Hepatocyte (in vitro differentiated cells): ENCODE results near the gene NANS. TPM values are rescaled to one million over a fixed set of nuclear protein-coding genes. Genes with fewer than 3 reads are reported as not detected.
"Not testable (repeated sequence)": the region's sequence is repeated elsewhere in the genome, so short reads cannot be mapped to it uniquely, and the experiment has no call there.

Experiments
- DNase-seq: peaks from one replicate; pipeline ENCODE4 v3.0.0-alpha.2; 2016; ENCODE audit warnings: low spot score
- H2AFZ ChIP-seq: fragments of 200-600 bp; sonication (generic); 2 replicates; pipeline ENCODE4 v1.6.0; 2016; ENCODE audit warnings: antibody characterized with exemption, mild to moderate bottlenecking
- H3K27ac ChIP-seq: fragments of 200-600 bp; sonication (generic); 2 replicates; pipeline ENCODE4 v1.5.1; 2016; ENCODE audit warnings: mild to moderate bottlenecking
- H3K27me3 ChIP-seq: fragments of 200-600 bp; sonication (generic); 2 replicates; pipeline ENCODE4 v1.6.1; 2016
- H3K36me3 ChIP-seq: fragments of 200-600 bp; sonication (generic); replicated peaks from 2 replicates; pipeline ENCODE4 v1.5.1; 2016; ENCODE audit warnings: low read depth; ENCODE audit not compliant: insufficient read depth
- H3K4me1 ChIP-seq: fragments of 200-600 bp; sonication (generic); 2 replicates; pipeline ENCODE4 v1.5.1; 2016; ENCODE audit warnings: mild to moderate bottlenecking, moderate library complexity; ENCODE audit not compliant: insufficient read depth
- H3K4me2 ChIP-seq: fragments of 200-600 bp; sonication (generic); 2 replicates; pipeline ENCODE4 v1.6.0; 2016
- H3K4me3 ChIP-seq: fragments of 200-600 bp; sonication (generic); 2 replicates; pipeline ENCODE4 v1.5.1; 2016; ENCODE audit warnings: mild to moderate bottlenecking
- H3K79me2 ChIP-seq: fragments of 200-600 bp; sonication (generic); 2 replicates; pipeline ENCODE4 v1.6.0; 2017; ENCODE audit warnings: mild to moderate bottlenecking
- H3K9me2 ChIP-seq: fragments of 200-600 bp; sonication (generic); replicated peaks from 2 replicates; pipeline ENCODE4 v1.6.0; 2017; ENCODE audit warnings: mild to moderate bottlenecking; ENCODE audit not compliant: insufficient read depth
- H3K9me3 ChIP-seq: fragments of 200-600 bp; sonication (generic); 2 replicates; pipeline ENCODE4 v1.5.1; 2016; ENCODE audit warnings: low read depth, mild to moderate bottlenecking
- H4K20me1 ChIP-seq: fragments of 200-600 bp; sonication (generic); 2 replicates; pipeline ENCODE4 v1.6.0; 2016; ENCODE audit warnings: mild to moderate bottlenecking; ENCODE audit not compliant: insufficient read depth, poor library complexity, severe bottlenecking
- EZH2 ChIP-seq: fragments of 200-600 bp; sonication (generic); IDR thresholded peaks from 2 replicates; pipeline ENCODE4 v1.6.1; 2016; ENCODE audit warnings: antibody characterized with exemption, mild to moderate bottlenecking, borderline replicate concordance
- EZH2phosphoT487 ChIP-seq: fragments of 200-600 bp; sonication (generic); IDR thresholded peaks from one replicate; pipeline ENCODE4 v1.6.1; 2018; ENCODE audit warnings: antibody characterized with exemption, mild to moderate bottlenecking, low read depth, moderate library complexity; ENCODE audit not compliant: unreplicated experiment, severe bottlenecking
- WGBS: methylation state at CpG from one replicate; pipeline ENCODE4 v1.1.6; 2016; ENCODE audit warnings: low lambda C conversion rate; ENCODE audit errors: missing lambda C conversion rate; 5-methylcytosine and 5-hydroxymethylcytosine counted together
- polyA plus RNA-seq: library from polyadenylated mRNA; unstranded; fragments of >200 nt; fragmentation: Nextera tagmentation; extraction: Ambion mirVana; gene quantifications from 2 replicates; pipeline ENCODE4 v1.2.1, GENCODE V29; 2016
- total RNA-seq: library from RNA; depleted of rRNA; stranded (reverse); fragments of >200 nt; gene quantifications from 2 replicates; pipeline ENCODE4 v1.2.3, GENCODE V29; 2014
- TF ChIP-seq, protein P1 (sequence below): fragments of 200-600 bp; sonication (generic); IDR thresholded peaks from 2 replicates; pipeline ENCODE4 v1.5.1; 2016; ENCODE audit warnings: antibody characterized with exemption, mild to moderate bottlenecking; ENCODE audit not compliant: poor library complexity

The NANS gene
- total and polyA plus RNA-seq, 2 experiments from 2014 or later, result 62.9 to 88.8 TPM

DNA sequence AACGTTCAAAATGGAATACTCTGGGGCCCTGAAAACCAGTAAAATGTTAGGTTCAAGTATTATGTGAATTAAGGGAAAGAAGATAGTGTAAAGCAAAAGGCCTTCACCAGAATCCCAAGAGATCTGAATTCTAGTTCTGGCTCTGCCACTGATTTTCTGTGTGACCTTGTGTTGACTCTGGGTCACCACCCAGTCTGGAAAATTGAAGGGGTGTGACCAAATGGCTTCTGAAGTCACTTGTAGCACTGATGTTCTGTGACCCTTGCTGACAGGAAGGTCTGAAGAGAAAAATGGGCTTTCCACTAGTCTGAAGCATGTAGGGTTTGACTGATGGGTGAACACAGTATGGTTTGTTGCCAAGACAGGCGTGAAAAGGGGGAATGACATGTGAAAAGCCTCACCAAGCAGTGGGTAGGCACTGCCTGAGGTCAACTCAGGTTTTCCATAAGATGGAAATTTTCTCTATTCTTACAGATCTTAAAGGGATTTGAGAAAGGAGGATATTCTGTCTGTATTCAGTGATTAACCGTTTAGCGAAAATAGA is 40.3 kb upstream of the NANS start:
- H3K9me2 ChIP-seq, result no peaks in the 10 kb centered on the region
- no peak overlapping the region for H3K27ac ChIP-seq
- H3K79me2 ChIP-seq, result no peaks in the 10 kb centered on the region
- H4K20me1 ChIP-seq, result no peaks in the 10 kb centered on the region
- H3K27me3 ChIP-seq, result no peaks in the 10 kb centered on the region
- no peaks in the 10 kb centered on the region for H3K4me1 ChIP-seq
- TF ChIP-seq, protein P1, sequence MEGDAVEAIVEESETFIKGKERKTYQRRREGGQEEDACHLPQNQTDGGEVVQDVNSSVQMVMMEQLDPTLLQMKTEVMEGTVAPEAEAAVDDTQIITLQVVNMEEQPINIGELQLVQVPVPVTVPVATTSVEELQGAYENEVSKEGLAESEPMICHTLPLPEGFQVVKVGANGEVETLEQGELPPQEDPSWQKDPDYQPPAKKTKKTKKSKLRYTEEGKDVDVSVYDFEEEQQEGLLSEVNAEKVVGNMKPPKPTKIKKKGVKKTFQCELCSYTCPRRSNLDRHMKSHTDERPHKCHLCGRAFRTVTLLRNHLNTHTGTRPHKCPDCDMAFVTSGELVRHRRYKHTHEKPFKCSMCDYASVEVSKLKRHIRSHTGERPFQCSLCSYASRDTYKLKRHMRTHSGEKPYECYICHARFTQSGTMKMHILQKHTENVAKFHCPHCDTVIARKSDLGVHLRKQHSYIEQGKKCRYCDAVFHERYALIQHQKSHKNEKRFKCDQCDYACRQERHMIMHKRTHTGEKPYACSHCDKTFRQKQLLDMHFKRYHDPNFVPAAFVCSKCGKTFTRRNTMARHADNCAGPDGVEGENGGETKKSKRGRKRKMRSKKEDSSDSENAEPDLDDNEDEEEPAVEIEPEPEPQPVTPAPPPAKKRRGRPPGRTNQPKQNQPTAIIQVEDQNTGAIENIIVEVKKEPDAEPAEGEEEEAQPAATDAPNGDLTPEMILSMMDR, result no peak
- TF ChIP-seq EZH2phosphoT487 (no peak), EZH2 (no peak)
- no peaks in the 10 kb centered on the region for H3K9me3 ChIP-seq
- no peak overlapping the region for H2AFZ ChIP-seq
- H3K4me3 ChIP-seq, result no peak overlapping the region
- no peak overlapping the region for H3K4me2 ChIP-seq
- no peak for DNase-seq
- no peaks in the 10 kb centered on the region for H3K36me3 ChIP-seq
- WGBS, result 98% methylated on average over 4 of the region's 4 CpGs

DNA sequence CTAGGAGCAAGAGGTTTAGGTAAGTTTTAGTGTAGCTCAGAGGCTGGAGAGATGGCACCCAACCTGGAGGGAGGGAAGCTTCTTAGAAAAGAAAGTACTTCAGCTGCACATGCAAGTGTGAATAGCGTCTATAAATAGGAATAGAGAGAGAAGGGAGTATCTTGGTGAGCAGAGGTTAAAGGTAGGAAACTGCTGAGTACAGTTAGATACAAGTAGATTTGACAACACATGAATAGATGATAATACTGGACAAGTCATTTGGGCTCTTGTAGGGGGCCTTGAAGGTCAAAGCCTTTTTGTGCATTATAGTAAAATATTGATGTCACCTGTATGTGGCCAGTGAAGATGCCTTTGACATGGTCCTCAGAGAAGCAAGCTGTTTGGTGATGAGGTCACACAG is 39.2 kb upstream of the NANS start:
- Histone ChIP-seq H3K27me3 (no peaks in the 10 kb centered on the region), H3K36me3 (no peaks in the 10 kb centered on the region), H3K27ac (no peak overlapping the region), H3K9me2 (no peaks in the 10 kb centered on the region), H3K4me3 (no peak overlapping the region), H3K4me1 (no peaks in the 10 kb centered on the region), H2AFZ (no peak overlapping the region), H3K9me3 (no peaks in the 10 kb centered on the region), H3K4me2 (no peak overlapping the region), H4K20me1 (no peaks in the 10 kb centered on the region), H3K79me2 (no peaks in the 10 kb centered on the region)
- no peak for DNase-seq
- TF ChIP-seq EZH2phosphoT487, result no peak
- WGBS, result 100% methylated on average over 1 of the region's 1 CpG

DNA sequence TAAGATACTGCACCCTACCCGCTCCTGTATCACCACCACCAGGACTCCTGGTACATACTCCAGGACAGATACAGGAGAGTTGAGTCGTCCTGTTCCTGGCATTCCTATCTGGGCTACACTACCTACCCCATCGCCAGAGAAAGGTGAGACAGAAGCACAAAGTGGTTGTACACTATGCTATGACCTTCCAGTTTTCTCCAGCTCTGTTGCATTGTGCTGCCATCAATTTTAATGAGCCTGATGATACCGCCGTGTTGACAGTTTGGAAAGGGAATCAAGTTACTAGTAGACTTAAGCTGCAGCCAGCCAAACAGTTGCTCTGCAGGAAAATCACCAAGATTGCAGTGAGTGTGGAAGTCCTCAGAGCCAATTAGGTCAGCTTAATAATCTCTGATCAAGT is 38.2 kb upstream of the NANS start:
- Histone ChIP-seq H2AFZ (no peak overlapping the region), H3K27ac (no peak overlapping the region), H3K79me2 (no peaks in the 10 kb centered on the region), H3K4me2 (no peak overlapping the region), H4K20me1 (no peaks in the 10 kb centered on the region), H3K36me3 (no peaks in the 10 kb centered on the region), H3K9me3 (no peaks in the 10 kb centered on the region), H3K4me1 (no peaks in the 10 kb centered on the region), H3K9me2 (no peaks in the 10 kb centered on the region), H3K4me3 (no peak overlapping the region), H3K27me3 (no peaks in the 10 kb centered on the region)
- 91% methylated on average over 5 of the region's 5 CpGs for WGBS
- no peak for DNase-seq
- no peak for TF ChIP-seq EZH2
- TF ChIP-seq EZH2phosphoT487, result no peak
- TF ChIP-seq, protein P1, result no peak

DNA sequence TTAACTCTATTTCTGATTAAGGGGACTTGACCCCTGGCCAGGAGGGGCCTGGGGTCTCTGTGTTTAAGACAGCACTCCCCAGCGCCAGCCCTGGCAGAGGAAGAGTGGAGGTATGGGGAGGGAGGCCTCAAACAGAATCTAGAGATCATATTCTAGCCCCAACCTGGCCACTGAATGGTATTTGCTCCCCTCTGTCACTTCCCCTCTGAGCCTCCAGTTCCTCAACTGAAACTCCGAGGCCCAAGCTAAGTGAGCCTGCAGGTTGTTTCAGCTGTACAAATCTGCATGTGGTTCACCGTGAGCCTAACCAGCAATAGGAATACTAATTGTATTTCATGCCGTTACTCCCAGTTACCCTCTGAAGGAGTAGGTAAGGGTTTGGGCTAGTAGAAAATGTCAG is 37.4 kb upstream of the NANS start:
- Histone ChIP-seq H3K27me3 (no peaks in the 10 kb centered on the region), H3K9me2 (no peaks in the 10 kb centered on the region), H3K4me3 (no peak overlapping the region), H3K4me2 (no peak overlapping the region), H4K20me1 (no peaks in the 10 kb centered on the region), H2AFZ (no peak overlapping the region), H3K27ac (peak overlapping the region; percentile 55), H3K79me2 (no peaks in the 10 kb centered on the region), H3K9me3 (no peaks in the 10 kb centered on the region), H3K4me1 (no peaks in the 10 kb centered on the region), H3K36me3 (no peaks in the 10 kb centered on the region)
- no peak for TF ChIP-seq EZH2
- TF ChIP-seq EZH2phosphoT487, result no peak
- TF ChIP-seq, protein P1, result no peak
- DNase-seq, result no peak
- 95% methylated on average over 4 of the region's 4 CpGs for WGBS

DNA sequence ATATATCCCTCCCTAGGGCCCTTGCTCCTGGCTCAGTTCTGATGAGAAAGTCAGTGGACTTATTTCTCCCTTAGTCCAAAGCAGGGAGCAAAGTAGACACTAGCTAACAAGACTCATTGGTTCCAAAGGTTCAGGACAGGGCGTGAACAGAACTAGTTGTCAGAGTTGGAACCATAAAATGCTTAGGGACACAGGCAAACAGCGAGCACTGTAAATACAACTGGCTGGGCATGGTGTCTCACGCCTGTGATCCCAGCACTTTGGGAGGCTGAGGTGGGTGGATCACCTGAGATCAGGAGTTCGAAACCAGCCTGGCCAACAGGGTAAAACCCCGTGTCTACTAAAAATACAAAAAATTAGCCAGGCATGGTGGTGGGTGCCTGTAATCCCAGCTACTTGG is 36.7 kb upstream of the NANS start:
- H3K79me2 ChIP-seq, H3K36me3 ChIP-seq, H3K9me2 ChIP-seq, H4K20me1 ChIP-seq, H3K27me3 ChIP-seq, H3K4me1 ChIP-seq, H2AFZ ChIP-seq, H3K4me3 ChIP-seq, H3K4me2 ChIP-seq, H3K9me3 ChIP-seq: not testable (repeated sequence)
- H3K27ac ChIP-seq, result peak overlapping the region; percentile 55
- WGBS, result 94% methylated on average over 5 of the region's 5 CpGs
- DNase-seq, result peak; percentile 41
